Activated T-helper 2 cell treated with anti-CD3 and anti-CD28 coated beads, Interferon-gamma antibody, Interleukin-2, Interleukin-4, amounts not matched to agents 10 μg/mL and 5 μg/mL and 100 μg/mL, durations not matched to agents 14 hours and 24 hours and 36 hours (primary cell): ENCODE measurements around the gene SLC5A5. TPM values are rescaled to one million over a fixed set of nuclear protein-coding genes. Genes with fewer than 3 reads are reported as not detected.
"Not testable (repeated sequence)": the region's sequence is repeated elsewhere in the genome, so short reads cannot be mapped to it uniquely, and the experiment has no call there.

ENCODE experiments used
- DNase-seq: peaks from one replicate; pipeline ENCODE4 v3.0.0; 2021; ENCODE audit warnings: low spot score
- H3K27ac Mint-ChIP-seq: one replicate; pipeline ENCODE4 v1.8.0; 2021; ENCODE audit warnings: mixed read lengths
- H3K27me3 Mint-ChIP-seq: one replicate; pipeline ENCODE4 v1.8.0; 2021; ENCODE audit warnings: low read depth, mixed read lengths
- H3K36me3 Mint-ChIP-seq: one replicate; pipeline ENCODE4 v1.8.0; 2021; ENCODE audit warnings: low read depth, mixed read lengths
- H3K4me1 Mint-ChIP-seq: one replicate; pipeline ENCODE4 v1.8.0; 2021; ENCODE audit warnings: low read depth, mixed read lengths
- H3K4me3 Mint-ChIP-seq: one replicate; pipeline ENCODE4 v1.8.0; 2021; ENCODE audit warnings: low read depth, mild to moderate bottlenecking, moderate library complexity, mixed read lengths
- H3K9me3 Mint-ChIP-seq: one replicate; pipeline ENCODE4 v1.8.0; 2021; ENCODE audit warnings: mixed read lengths
- intact Hi-C: fragments of 100-400 bp; cut with micrococcal nuclease; formaldehyde crosslinking; loops from one replicate; pipeline ENCODE4 v1.15.1; 2023
- total RNA-seq: library from RNA; stranded (reverse); gene quantifications from 2 replicates; pipeline ENCODE4 v1.2.3, GENCODE V29; 2022

The SLC5A5 gene
- total RNA-seq, 1 donor from 2014 or later: 0.75 TPM

DNA sequence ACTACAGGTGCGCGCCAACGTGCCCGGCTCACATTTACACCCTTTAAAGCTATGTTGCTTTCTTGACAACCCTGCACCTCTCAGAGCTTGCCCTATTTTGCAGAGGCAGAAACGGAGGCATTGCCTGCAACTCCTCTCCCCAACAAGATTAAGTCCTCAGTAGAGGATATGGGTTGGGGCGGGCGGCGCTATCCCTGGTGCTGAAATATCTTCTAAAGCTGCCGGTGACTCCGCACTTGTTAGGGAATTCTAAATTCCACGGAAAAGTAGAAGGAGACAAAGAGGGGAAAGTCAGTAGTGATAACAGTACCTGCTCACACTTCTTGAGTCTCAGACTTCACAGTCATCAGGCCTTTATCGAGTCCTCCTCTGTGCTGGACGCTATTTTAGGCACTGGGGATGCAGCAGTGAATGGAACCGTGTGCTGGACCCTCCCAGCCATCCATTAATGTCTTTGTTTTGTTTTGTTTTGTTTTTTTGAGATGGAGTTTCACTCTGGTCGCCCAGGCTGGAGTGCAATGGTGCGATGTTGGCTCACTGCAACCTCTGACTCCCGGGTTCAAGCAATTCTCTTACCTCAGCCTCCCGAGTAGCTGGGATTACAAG is 18.0 kb downstream of the SLC5A5 start:
- Mint-ChIP-seq H3K27me3 (no peaks in the 10 kb centered on the region), H3K27ac (no peak overlapping the region), H3K4me1 (no peaks in the 10 kb centered on the region), H3K9me3 (no peaks in the 10 kb centered on the region), H3K36me3 (no peaks in the 10 kb centered on the region), H3K4me3 (no peak overlapping the region)
- no peak for DNase-seq
- intact Hi-C loops: no loop called here

DNA sequence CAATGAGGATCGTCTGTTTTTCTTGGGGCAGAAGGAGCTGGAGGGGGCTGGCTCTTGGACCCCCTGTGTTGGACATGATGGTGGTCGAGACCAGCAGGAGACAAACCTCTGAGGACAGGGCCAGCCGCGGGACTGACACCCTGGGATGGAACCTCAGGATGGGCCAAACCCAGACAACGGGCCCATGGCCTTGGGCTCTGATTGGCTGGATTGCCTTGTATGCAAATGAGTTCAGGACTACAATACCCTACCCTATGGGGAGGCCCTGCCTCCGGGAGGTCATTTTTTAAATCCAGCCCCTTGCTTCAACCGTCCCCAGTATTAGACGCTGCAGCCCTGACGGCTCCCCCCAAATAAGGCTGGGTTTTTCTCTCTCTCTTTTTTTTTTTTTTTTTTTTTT is 22.0 kb downstream of the SLC5A5 start:
- H3K9me3 Mint-ChIP-seq: no peaks in the 10 kb centered on the region
- peaks cover under 1% of the 10 kb centered on the region for H3K27me3 Mint-ChIP-seq
- H3K27ac Mint-ChIP-seq: no peak overlapping the region
- no peaks in the 10 kb centered on the region for H3K36me3 Mint-ChIP-seq
- intact Hi-C loops: no loop called here
- H3K4me3 Mint-ChIP-seq: no peak overlapping the region
- H3K4me1 Mint-ChIP-seq: no peaks in the 10 kb centered on the region
- no peak for DNase-seq

DNA sequence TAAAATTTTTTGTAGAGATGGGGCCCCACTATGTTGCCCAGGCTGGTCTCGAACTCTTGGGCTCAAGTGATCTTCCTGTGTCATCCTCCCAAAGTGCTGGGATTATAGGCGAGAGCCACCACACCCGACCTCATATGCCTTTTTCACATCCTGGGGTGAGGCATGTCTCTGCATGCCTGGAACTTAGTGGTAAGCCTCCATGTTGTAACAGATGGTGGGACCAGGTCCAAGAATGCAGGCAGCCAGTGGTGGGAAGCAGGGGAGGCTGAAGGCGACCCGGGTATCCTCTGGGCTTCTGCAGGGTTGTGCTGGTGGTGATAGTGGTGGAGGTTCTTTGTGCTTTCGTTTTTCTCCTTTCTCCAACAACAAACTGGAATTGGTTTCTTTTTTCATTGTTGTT is 31.0 kb downstream of the SLC5A5 start:
- Mint-ChIP-seq H3K36me3 (no peaks in the 10 kb centered on the region), H3K27me3 (peaks cover 4% of the 10 kb centered on the region), H3K9me3 (no peaks in the 10 kb centered on the region), H3K4me3 (no peak overlapping the region), H3K4me1 (no peaks in the 10 kb centered on the region), H3K27ac (no peak overlapping the region)
- no peak for DNase-seq
- intact Hi-C loops: no loop called here

DNA sequence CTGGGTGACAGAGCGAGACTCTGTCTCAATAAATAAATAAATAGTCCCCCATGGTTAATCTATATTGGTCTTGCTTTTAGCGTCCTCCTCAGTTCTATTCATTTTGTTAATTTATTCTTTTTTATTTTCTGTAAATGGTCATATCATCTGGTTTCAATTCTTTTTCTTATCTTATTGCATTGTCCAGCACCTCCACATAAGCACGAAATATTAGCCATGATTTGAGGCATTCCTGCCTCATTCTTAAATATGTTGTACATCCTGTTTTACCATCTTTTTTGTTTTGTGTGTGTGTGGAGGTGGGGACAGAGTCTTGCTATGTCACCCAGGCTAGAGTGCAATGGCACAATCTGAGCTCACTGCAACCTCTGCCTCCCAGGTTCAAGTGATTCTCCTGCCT is 36.5 kb downstream of the SLC5A5 start:
- peaks cover 12% of the 10 kb centered on the region for H3K9me3 Mint-ChIP-seq
- H3K4me3 Mint-ChIP-seq: no peak overlapping the region
- no peak for DNase-seq
- H3K27me3 Mint-ChIP-seq: no peaks in the 10 kb centered on the region
- no peaks in the 10 kb centered on the region for H3K4me1 Mint-ChIP-seq
- no peaks in the 10 kb centered on the region for H3K36me3 Mint-ChIP-seq
- intact Hi-C loops: no loop called here
- no peak overlapping the region for H3K27ac Mint-ChIP-seq

DNA sequence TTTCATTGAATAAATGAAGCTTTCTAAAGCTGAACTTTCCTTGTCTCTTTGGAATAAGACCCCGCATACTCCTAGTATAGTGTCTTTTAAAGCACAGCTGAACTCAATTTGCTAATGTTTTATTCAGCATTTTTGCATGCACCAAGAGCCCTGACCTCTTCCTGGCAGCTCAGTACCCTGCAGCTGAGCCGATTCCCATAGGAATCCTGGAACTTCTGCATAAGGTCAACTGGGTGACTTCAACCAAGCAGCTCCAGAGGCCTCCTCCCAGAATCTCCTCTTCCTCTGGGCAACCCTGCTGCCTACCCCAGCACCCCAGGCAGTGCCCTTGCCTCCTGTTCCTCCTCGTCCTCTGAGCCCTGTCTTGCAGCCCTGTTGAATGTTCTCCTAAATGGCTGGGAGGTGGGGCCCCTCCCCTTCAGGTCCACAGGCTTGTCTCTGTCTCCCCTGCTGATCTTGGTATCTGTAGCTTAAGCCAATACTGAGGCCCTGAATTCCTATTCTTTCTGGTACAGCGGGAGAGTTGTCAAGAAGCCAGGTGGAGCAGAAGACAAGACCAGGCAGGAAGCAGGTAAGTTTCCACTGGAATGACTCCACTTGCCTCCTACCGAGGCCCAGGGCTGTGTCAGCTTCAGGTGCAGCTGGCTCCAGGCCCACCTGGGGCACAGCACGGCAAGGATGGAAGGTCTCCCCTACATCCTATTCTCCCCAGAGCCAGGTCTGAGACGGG is 37.4 kb downstream of the SLC5A5 start:
- Mint-ChIP-seq H3K36me3 (no peaks in the 10 kb centered on the region), H3K27me3 (no peaks in the 10 kb centered on the region), H3K27ac (no peak overlapping the region), H3K4me3 (no peak overlapping the region), H3K4me1 (no peaks in the 10 kb centered on the region), H3K9me3 (peaks cover 20% of the 10 kb centered on the region)
- intact Hi-C loops: no loop called here
- DNase-seq: no peak

DNA sequence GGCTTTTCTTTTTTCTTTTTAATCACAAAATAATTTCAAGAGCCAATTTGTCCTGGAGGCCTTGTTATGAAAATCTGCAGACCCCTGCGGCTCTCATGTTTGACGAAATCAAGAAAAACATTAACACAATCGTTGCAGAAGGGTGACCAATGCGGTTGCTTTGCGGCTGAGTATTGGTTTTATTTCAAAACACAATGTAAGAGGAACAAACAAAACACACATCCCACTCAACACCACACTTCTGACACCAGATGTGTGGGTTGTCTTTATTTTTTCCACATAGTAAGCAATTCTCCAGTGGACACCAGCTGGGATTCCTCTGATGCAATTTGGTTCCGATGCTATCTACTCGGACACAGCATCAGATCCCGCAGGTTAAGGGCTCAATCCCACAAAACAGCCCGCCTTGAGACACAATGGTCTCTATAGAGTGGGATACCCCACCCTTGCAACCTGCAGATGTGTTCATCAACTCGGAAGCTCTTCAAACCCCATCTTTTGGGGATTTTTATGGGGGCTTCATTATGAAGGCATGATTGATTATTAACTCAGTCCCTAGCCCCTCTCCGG is 39.1 kb downstream of the SLC5A5 start:
- H3K4me1 Mint-ChIP-seq: no peaks in the 10 kb centered on the region
- intact Hi-C loops: no loop called here
- DNase-seq: no peak
- no peaks in the 10 kb centered on the region for H3K27me3 Mint-ChIP-seq
- H3K9me3 Mint-ChIP-seq: peaks cover 20% of the 10 kb centered on the region
- H3K4me3 Mint-ChIP-seq: no peak overlapping the region
- H3K27ac Mint-ChIP-seq: no peak overlapping the region
- no peaks in the 10 kb centered on the region for H3K36me3 Mint-ChIP-seq

DNA sequence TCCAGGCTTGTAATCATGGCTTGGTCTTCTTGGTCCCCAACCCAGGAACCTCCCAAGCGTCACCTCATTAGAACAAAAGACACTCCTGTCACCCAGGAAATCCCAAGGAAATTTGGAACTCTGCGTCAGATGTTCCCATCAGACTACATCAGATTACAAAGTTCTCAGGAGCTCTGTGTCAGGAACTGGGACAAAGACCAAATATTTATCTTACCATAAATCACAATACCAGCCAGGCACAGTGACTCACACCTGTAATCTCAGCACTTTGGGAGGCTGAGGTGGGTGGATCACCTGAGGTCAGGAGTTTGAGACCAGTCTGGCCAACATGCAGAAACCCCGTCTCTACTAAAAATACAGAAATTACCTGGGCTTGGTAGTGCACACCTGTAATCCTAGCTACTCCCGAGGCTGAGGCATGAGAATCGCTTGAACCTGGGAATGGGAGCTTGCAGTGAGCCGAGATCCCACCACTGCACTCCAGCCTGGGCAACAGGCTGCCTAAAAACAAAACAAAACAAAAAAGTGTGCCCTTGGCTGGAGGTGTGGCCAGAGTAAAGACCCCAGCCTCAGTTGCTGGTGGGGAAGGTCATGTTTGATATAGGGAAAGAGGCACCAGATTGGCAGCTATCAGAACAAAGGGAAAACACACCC is 44.3 kb downstream of the SLC5A5 start:
- Mint-ChIP-seq H3K36me3 (no peaks in the 10 kb centered on the region), H3K4me3 (no peak overlapping the region), H3K27ac (no peak overlapping the region), H3K4me1 (no peaks in the 10 kb centered on the region), H3K9me3 (peaks cover 9% of the 10 kb centered on the region), H3K27me3 (no peaks in the 10 kb centered on the region)
- no peak for DNase-seq
- intact Hi-C loops: no loop called here

DNA sequence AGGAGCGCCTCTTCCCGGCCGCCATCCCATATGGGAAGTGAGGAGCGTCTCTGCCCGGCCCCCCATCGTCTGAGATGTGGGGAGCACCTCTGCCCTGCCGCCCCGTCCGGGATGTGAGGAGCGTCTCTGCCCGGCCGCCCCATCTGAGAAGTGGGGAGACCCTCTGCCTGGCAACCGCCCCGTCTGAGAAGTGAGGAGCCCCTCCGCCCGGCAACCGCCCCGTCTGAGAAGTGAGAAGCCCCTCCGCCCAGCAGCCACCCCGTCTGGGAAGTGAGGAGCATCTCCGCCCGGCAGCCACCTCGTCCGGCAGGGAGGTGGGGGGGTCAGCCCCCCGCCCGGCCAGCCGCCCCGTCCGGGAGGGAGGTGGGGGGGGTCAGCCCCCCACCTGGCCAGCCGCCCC is 46.4 kb downstream of the SLC5A5 start:
- H3K27ac Mint-ChIP-seq, intact Hi-C loops, H3K27me3 Mint-ChIP-seq, H3K36me3 Mint-ChIP-seq, H3K4me1 Mint-ChIP-seq, H3K4me3 Mint-ChIP-seq, DNase-seq, H3K9me3 Mint-ChIP-seq: not testable (repeated sequence)

DNA sequence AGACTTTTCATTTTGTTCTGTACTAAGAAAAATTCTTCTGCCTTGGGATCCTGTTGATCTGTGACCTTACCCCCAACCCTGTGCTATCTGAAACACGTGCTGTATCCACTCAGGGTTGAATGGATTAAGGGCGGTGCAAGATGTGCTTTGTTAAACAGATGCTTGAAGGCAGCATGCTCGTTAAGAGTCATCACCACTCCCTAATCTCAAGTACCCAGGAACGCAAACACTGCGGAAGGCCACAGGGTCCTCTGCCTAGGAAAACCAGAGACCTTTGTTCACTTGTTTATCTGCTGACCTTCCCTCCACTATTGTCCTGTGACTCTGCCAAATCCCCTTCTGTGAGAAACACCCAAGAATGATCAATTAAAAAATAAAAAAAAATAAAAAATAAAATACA is 47.4 kb downstream of the SLC5A5 start:
- H3K27me3 Mint-ChIP-seq, H3K4me3 Mint-ChIP-seq, H3K9me3 Mint-ChIP-seq, H3K27ac Mint-ChIP-seq, intact Hi-C loops, H3K36me3 Mint-ChIP-seq, DNase-seq, H3K4me1 Mint-ChIP-seq: not testable (repeated sequence)

DNA sequence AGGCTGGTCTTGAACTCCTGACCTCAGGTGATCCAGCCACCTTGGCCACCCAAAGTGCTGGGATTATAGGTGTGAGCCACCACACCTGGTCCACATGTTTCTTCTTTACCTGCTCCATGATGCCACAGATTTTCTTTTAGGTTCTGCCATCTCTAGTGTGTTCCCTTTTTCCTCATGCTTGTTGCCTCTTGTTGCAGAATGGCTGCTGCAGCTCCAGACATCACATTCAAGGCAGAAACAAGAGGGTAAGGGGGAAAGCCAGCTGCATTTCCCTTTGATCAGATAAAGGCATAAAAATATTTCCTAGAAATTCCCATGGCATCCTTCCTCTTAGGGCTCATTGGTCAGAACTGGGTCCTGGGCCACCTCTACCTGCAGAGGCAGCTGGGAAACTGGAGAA is 48.8 kb downstream of the SLC5A5 start:
- intact Hi-C loops: no loop called here
- Mint-ChIP-seq H3K27me3 (no peaks in the 10 kb centered on the region), H3K4me1 (no peaks in the 10 kb centered on the region), H3K4me3 (no peak overlapping the region), H3K27ac (no peak overlapping the region), H3K36me3 (no peaks in the 10 kb centered on the region), H3K9me3 (no peaks in the 10 kb centered on the region)
- no peak for DNase-seq

DNA sequence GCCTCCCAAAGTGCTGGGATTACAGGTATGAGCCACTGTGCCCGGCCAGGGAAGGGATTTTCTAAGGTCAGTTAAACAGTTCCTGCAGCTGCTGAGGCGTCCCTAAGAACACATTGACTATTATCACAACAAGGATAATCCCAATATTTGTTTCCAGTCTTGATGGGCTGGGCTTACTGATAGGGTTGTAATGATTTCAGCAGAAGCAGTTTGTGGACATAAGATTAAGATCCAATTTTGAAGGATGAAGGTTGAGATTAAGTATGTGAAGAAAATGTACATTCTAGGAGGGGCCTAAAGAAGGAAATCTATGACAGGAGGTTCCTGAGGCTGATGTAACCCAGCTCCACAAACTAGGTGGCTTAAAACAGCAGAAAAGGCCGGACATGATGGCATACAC is 50.4 kb downstream of the SLC5A5 start:
- intact Hi-C loops: no loop called here
- no peaks in the 10 kb centered on the region for H3K9me3 Mint-ChIP-seq
- no peak overlapping the region for H3K27ac Mint-ChIP-seq

DNA sequence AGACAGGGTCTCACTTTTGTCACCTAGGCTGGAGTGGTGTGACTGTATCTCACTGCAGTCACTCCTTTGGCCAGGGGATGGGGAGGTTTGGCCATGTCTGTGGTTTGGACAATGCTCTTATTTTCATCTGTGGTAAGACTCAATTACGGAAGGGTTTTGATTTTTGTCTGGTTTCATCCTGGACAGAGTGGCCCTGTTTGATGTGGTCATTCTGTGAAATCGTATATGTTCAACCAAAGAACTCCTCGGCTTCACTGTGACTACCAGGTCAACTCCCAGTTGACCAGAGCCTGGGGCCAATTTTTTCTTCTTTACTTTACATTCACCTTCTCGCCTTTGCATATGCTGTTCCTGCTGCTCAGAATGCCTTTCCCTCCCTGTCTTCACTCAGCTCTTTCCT is 54.3 kb downstream of the SLC5A5 start:
- H3K27ac Mint-ChIP-seq: no peak overlapping the region
- DNase-seq: no peak
- intact Hi-C loops: no loop called here
- no peaks in the 10 kb centered on the region for H3K36me3 Mint-ChIP-seq
- H3K4me3 Mint-ChIP-seq: no peak overlapping the region
- no peaks in the 10 kb centered on the region for H3K9me3 Mint-ChIP-seq
- H3K4me1 Mint-ChIP-seq: no peaks in the 10 kb centered on the region
- H3K27me3 Mint-ChIP-seq: peaks cover 2% of the 10 kb centered on the region

More for the DNA sequence above, 50.4 kb downstream of the SLC5A5 start:
- H3K4me3 Mint-ChIP-seq: no peak overlapping the region
- DNase-seq: no peak
- H3K4me1 Mint-ChIP-seq: no peaks in the 10 kb centered on the region
- peaks cover 2% of the 10 kb centered on the region for H3K27me3 Mint-ChIP-seq
- no peaks in the 10 kb centered on the region for H3K36me3 Mint-ChIP-seq

DNA sequence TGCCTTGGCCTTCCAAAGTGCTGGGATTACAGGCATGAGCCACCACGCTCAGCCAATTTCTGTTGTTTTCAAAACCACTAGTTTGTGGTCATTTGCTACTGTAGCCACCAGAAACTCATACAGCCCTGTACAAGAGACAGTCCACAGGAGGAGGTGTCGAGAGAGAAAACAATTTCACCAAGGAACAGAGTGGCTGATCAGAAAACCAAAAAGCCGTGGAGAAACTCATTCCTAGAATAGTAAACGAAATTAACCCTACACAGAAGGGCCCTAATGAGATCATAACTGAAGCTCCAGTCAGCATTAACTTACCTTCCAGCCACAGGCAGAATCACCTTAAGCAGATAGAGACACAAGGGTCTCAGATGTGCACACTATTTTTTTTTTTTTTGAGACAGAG is 57.3 kb downstream of the SLC5A5 start:
- DNase-seq: no peak
- no peak overlapping the region for H3K4me3 Mint-ChIP-seq
- peaks cover 2% of the 10 kb centered on the region for H3K27me3 Mint-ChIP-seq
- peaks cover 14% of the 10 kb centered on the region for H3K4me1 Mint-ChIP-seq
- H3K27ac Mint-ChIP-seq: no peak overlapping the region
- intact Hi-C loops: no loop called here
- no peaks in the 10 kb centered on the region for H3K36me3 Mint-ChIP-seq
- no peaks in the 10 kb centered on the region for H3K9me3 Mint-ChIP-seq
